GOT3 (cell line): ENCODE measurements around the gene ZFYVE27.

Experiments
- DNase-seq: peaks from one replicate; lab custom pipeline; 2025; ENCODE audit warnings: mixed read lengths; lab: John Stamatoyannopoulos, UW

Gene ZFYVE27

GRCh38 chr10:97715259-97715874, 21.6 kb upstream of the ZFYVE27 start:
- DNase-seq, result no peak

GRCh38 chr10:97717627-97718026, 19.3 kb upstream of the ZFYVE27 start:
- DNase-seq, result no peak

- DNase-seq, result no peak
Observed at GRCh38 chr10:97718178-97718577, 18.8 kb upstream of the ZFYVE27 start.

GRCh38 chr10:97718659-97719142, 18.2 kb upstream of the ZFYVE27 start:
- no peak for DNase-seq

- DNase-seq, result no peak
Observed at GRCh38 chr10:97719602-97720001, 17.3 kb upstream of the ZFYVE27 start.

- DNase-seq, result no peak
Observed at GRCh38 chr10:97721871-97722780, 14.8 kb upstream of the ZFYVE27 start.

GRCh38 chr10:97723001-97723400, 13.9 kb upstream of the ZFYVE27 start:
- DNase-seq, result no peak

- no peak for DNase-seq
Observed at GRCh38 chr10:97724341-97724941, 12.5 kb upstream of the ZFYVE27 start.

GRCh38 chr10:97726636-97727178, 10.2 kb upstream of the ZFYVE27 start:
- no peak for DNase-seq

GRCh38 chr10:97729014-97729413, 7.9 kb upstream of the ZFYVE27 start:
- DNase-seq, result no peak

- peak; percentile 9 for DNase-seq
Observed at GRCh38 chr10:97731346-97732051, 5.4 kb upstream of the ZFYVE27 start.

GRCh38 chr10:97732052-97732359, 4.9 kb upstream of the ZFYVE27 start:
- DNase-seq, result no peak

- no peak for DNase-seq
Observed at GRCh38 chr10:97733256-97733655, 3.7 kb upstream of the ZFYVE27 start.

- DNase-seq, result no peak
Observed at GRCh38 chr10:97734021-97734420, 2.9 kb upstream of the ZFYVE27 start.

- DNase-seq, result no peak
Observed at GRCh38 chr10:97736403-97736901, 476 bp upstream of the ZFYVE27 start.

- DNase-seq, result no peak
Observed at GRCh38 chr10:97737770-97738265, 890 bp downstream of the ZFYVE27 start.

- DNase-seq, result no peak
Observed at GRCh38 chr10:97738616-97739015, 1.7 kb downstream of the ZFYVE27 start.

- no peak for DNase-seq
Observed at GRCh38 chr10:97740613-97741012, 3.7 kb downstream of the ZFYVE27 start.

GRCh38 chr10:97743169-97743943, 6.4 kb downstream of the ZFYVE27 start:
- no peak for DNase-seq

- no peak for DNase-seq
Observed at GRCh38 chr10:97744405-97745035, 7.6 kb downstream of the ZFYVE27 start.
